ENCODE results near the gene GFPT1. TPM values are rescaled to one million over a fixed set of nuclear protein-coding genes. Genes with fewer than 3 reads are reported as not detected.
"Not testable (repeated sequence)": the region's sequence is repeated elsewhere in the genome, so short reads cannot be mapped to it uniquely, and the experiment has no call there.

Gene GFPT1
- total RNA-seq, 2 experiments from 2014 or later: 21.7 to 22.8 TPM

- H3K27ac Mint-ChIP-seq: no peak overlapping the region
- peaks cover 33% of the 10 kb centered on the region for H3K4me1 Mint-ChIP-seq
- no peaks in the 10 kb centered on the region for H3K9me3 Mint-ChIP-seq (ENCODE audit: low read depth)
- no peak for DNase-seq
- no peak for ATAC-seq
- no peak overlapping the region for H3K4me3 Mint-ChIP-seq
- H3K27me3 Mint-ChIP-seq: no peaks in the 10 kb centered on the region
- CTCF ChIA-PET: interaction anchor here (1.0 to 1.5 kb wide), 4 partner anchors 9 to 335 kb away, joined by 3 to 4 read pairs (median 3); partner anchors contain the start of gene NFU1
- H3K36me3 Mint-ChIP-seq: peaks cover 8% of the 10 kb centered on the region
These were observed 6.7 kb downstream of the GFPT1 start for GRCh38 chr2:69380072-69380917.

DNA sequence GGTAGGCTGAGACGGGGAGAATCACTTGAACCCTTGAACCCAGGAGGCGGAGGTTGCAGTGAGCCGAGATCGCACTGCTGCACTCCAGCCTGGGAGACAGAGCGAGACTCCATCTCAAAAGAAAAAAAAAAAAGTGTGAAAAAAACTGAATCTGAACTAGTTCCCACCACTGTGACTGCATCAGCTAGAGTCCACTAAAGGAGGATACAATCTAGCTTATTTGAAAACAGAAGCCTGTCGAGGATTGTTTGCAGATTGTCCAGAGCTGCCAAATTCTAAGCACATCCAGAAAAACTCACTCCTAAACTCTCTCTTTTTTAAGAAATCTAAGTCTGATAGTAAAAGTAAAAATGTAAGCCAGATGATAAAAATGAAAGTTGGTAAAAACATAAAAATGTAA, 10.6 kb downstream of the GFPT1 start:
- H3K9me3 Mint-ChIP-seq (ENCODE audit: low read depth): no peaks in the 10 kb centered on the region
- no peaks in the 10 kb centered on the region for H3K27me3 Mint-ChIP-seq
- DNase-seq (no peak), ATAC-seq (no peak)
- H3K4me1 Mint-ChIP-seq: peaks cover 15% of the 10 kb centered on the region
- CTCF ChIA-PET: interaction anchor here (0.7 to 2.9 kb wide), 13 partner anchors 9 to 440 kb away, joined by 3 to 20 read pairs (median 5); partner anchors contain the start of gene NFU1
- peaks cover 7% of the 10 kb centered on the region for H3K36me3 Mint-ChIP-seq
- no peak overlapping the region for H3K27ac Mint-ChIP-seq
- H3K4me3 Mint-ChIP-seq: no peak overlapping the region

GRCh38 chr2:69375494-69376353, 11.3 kb downstream of the GFPT1 start:
- no peak for DNase-seq
- H3K4me3 Mint-ChIP-seq: no peak overlapping the region
- peak; percentile 86 for ATAC-seq
- no peaks in the 10 kb centered on the region for H3K9me3 Mint-ChIP-seq (ENCODE audit: low read depth)
- peaks cover 8% of the 10 kb centered on the region for H3K36me3 Mint-ChIP-seq
- H3K27me3 Mint-ChIP-seq: no peaks in the 10 kb centered on the region
- no peak overlapping the region for H3K27ac Mint-ChIP-seq
- H3K4me1 Mint-ChIP-seq: peaks cover 12% of the 10 kb centered on the region
- CTCF ChIA-PET: interaction anchor here (0.7 to 2.9 kb wide), 24 partner anchors 9 to 441 kb away, joined by 3 to 20 read pairs (median 3); partner anchors contain the start of gene NFU1

DNA sequence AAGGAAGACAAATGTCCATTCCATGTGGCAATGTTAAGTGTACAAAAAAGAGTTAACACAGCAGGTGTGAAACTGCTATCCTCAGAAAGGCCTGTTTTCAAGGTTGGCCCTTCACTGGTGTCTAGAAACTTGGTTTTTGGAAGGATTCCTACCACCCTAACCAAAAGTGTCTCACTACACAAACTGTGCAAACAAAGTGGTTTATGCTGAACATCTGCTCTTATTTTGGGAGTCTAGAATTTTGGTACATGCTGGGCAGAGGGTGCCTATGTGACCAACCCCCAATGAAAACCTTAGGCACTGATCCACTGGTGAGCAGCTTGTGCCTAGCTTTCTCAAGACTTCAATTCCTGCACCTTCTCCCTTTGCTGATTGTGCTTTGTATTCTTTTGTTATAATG, 14.3 kb downstream of the GFPT1 start:
- CTCF ChIA-PET: no interaction called here
- no peak for DNase-seq
- no peak for ATAC-seq
- Mint-ChIP-seq H3K4me3 (no peak overlapping the region), H3K4me1 (peaks cover 8% of the 10 kb centered on the region), H3K36me3 (peaks cover 27% of the 10 kb centered on the region), H3K9me3 (ENCODE audit: low read depth) (no peaks in the 10 kb centered on the region), H3K27me3 (no peaks in the 10 kb centered on the region), H3K27ac (no peak overlapping the region)

- CTCF ChIA-PET: interaction anchor here (1.0 to 1.4 kb wide), 2 partner anchors 16 to 355 kb away, joined by 3 read pairs; no protein-coding TSS in a partner anchor
- Mint-ChIP-seq H3K9me3 (ENCODE audit: low read depth) (no peaks in the 10 kb centered on the region), H3K4me1 (no peaks in the 10 kb centered on the region), H3K27ac (no peak overlapping the region), H3K4me3 (no peak overlapping the region), H3K27me3 (no peaks in the 10 kb centered on the region), H3K36me3 (peaks cover 40% of the 10 kb centered on the region)
- DNase-seq (no peak), ATAC-seq (no peak)
These were observed 17.2 kb downstream of the GFPT1 start for GRCh38 chr2:69369802-69370201.

DNA sequence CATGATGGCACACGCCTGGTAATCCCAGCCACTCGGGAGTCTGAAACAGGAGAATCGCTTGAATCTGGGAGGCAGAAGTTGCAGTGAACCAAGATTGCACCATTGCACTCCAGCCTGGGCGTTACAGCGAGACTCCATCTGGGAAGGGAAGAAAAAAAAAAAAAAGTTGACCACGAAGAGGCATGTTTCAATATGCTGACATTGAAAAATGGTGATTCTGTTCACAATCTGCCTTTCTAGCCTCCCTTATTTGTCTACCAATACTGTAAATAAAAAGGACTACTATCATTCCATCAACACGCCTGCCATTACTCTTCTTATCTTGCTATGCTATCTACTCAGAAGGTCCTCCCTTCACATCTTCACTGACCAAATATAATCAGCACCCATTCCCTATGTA, 18.4 kb downstream of the GFPT1 start:
- no peak for DNase-seq
- Mint-ChIP-seq H3K4me1 (no peaks in the 10 kb centered on the region), H3K27ac (no peak overlapping the region), H3K4me3 (no peak overlapping the region), H3K36me3 (peaks cover 42% of the 10 kb centered on the region), H3K27me3 (no peaks in the 10 kb centered on the region), H3K9me3 (ENCODE audit: low read depth) (no peaks in the 10 kb centered on the region)
- no peak for ATAC-seq
- CTCF ChIA-PET: no interaction called here

DNA sequence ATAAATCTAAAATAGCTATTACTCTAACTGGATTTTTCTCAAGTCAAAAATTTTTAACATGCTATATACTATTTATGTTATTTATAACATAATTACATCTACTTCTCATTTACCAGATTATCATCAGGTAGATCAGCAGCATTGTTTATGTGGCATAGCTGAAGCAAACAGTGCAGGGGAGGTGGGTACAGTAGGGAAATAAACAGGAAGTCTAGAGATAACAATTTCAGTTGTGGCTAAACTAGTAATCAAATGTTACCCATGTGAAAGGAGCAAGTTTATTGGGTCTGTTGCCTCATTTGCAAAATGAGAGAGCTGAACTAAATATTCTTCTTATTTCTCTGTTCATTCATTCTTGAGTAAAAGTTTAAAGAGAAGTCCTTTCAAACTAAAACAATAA, 27.7 kb downstream of the GFPT1 start:
- H3K4me1 Mint-ChIP-seq: peaks cover 6% of the 10 kb centered on the region
- H3K9me3 Mint-ChIP-seq (ENCODE audit: low read depth): no peaks in the 10 kb centered on the region
- H3K27me3 Mint-ChIP-seq: no peaks in the 10 kb centered on the region
- CTCF ChIA-PET: no interaction called here
- peak overlapping the region; percentile 36 for H3K27ac Mint-ChIP-seq
- no peak for DNase-seq
- peaks cover 28% of the 10 kb centered on the region for H3K36me3 Mint-ChIP-seq
- no peak overlapping the region for H3K4me3 Mint-ChIP-seq
- no peak for ATAC-seq

- Mint-ChIP-seq H3K4me3 (no peak overlapping the region), H3K36me3 (peaks cover 31% of the 10 kb centered on the region), H3K4me1 (peaks cover 6% of the 10 kb centered on the region), H3K27me3 (no peaks in the 10 kb centered on the region), H3K9me3 (ENCODE audit: low read depth) (no peaks in the 10 kb centered on the region), H3K27ac (no peak overlapping the region)
- CTCF ChIA-PET: no interaction called here
- DNase-seq (no peak), ATAC-seq (no peak)
These were observed 28.1 kb downstream of the GFPT1 start for GRCh38 chr2:69358914-69359313.

DNA sequence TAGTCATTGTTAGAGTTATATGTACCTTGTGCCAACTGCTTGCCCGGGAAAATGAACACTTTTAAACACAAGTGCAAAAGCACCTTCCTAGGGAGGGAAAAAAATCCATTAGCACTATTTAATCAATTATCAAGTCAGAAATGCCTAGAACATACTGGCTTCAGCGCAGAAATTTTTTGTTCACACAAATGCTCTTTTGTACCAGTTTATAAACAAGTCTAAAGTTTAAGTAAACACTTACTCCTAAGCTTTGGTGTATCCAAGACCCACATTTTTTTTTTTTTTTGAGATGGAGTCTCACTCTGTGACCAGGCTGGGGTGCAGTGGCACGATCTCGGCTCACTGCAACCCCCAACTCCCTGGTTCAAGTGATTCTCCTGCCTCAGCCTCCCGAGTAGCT, 30.6 kb downstream of the GFPT1 start:
- H3K9me3 Mint-ChIP-seq (ENCODE audit: low read depth): no peaks in the 10 kb centered on the region
- peaks cover 28% of the 10 kb centered on the region for H3K36me3 Mint-ChIP-seq
- no peak overlapping the region for H3K27ac Mint-ChIP-seq
- H3K27me3 Mint-ChIP-seq: no peaks in the 10 kb centered on the region
- DNase-seq: no peak
- H3K4me3 Mint-ChIP-seq: no peak overlapping the region
- CTCF ChIA-PET: interaction anchor here (0.7 kb wide), 1 partner anchor 39 kb away, joined by 3 read pairs; no protein-coding TSS in a partner anchor
- ATAC-seq: no peak
- H3K4me1 Mint-ChIP-seq: peaks cover 6% of the 10 kb centered on the region

GRCh38 chr2:69354976-69355375, 32.1 kb downstream of the GFPT1 start:
- CTCF ChIA-PET; H3K27me3 Mint-ChIP-seq; DNase-seq; H3K27ac Mint-ChIP-seq; H3K4me1 Mint-ChIP-seq; H3K4me3 Mint-ChIP-seq; ATAC-seq; H3K9me3 Mint-ChIP-seq (ENCODE audit: low read depth): not testable (repeated sequence)
- H3K36me3 Mint-ChIP-seq: peaks cover 28% of the 10 kb centered on the region

DNA sequence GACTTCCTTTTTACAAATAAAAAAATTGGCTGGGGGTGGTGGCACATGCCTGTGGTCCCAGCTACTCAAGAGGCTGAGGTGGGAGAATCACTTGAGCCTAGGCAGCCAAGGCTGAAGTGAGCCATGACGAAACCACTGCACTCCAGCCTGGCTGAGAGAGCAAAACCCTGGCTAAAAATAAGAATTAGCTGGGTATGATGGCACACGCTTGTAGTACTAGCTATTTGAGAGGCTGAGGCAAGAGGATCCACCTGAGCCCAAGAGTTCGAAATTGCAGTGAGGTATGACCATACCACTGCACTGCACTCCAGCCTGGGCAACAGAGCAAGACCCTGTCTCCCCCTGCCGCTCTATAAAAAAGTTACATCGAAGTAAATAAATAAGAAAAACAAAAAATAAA, 33.7 kb downstream of the GFPT1 start:
- no peaks in the 10 kb centered on the region for H3K27me3 Mint-ChIP-seq
- ATAC-seq (no peak), DNase-seq (no peak)
- CTCF ChIA-PET: no interaction called here
- no peaks in the 10 kb centered on the region for H3K4me1 Mint-ChIP-seq
- peaks cover 37% of the 10 kb centered on the region for H3K36me3 Mint-ChIP-seq
- no peak overlapping the region for H3K4me3 Mint-ChIP-seq
- no peaks in the 10 kb centered on the region for H3K9me3 Mint-ChIP-seq (ENCODE audit: low read depth)
- no peak overlapping the region for H3K27ac Mint-ChIP-seq

- DNase-seq (no peak), ATAC-seq (no peak)
- Mint-ChIP-seq H3K4me3 (no peak overlapping the region), H3K9me3 (ENCODE audit: low read depth) (no peaks in the 10 kb centered on the region), H3K36me3 (peaks cover 40% of the 10 kb centered on the region), H3K4me1 (peaks cover 7% of the 10 kb centered on the region), H3K27ac (no peak overlapping the region), H3K27me3 (no peaks in the 10 kb centered on the region)
- CTCF ChIA-PET: interaction anchor here (1.5 kb wide), 1 partner anchor 27 kb away, joined by 4 read pairs; no protein-coding TSS in a partner anchor
These were observed 38.2 kb downstream of the GFPT1 start for GRCh38 chr2:69348781-69349180.

DNA sequence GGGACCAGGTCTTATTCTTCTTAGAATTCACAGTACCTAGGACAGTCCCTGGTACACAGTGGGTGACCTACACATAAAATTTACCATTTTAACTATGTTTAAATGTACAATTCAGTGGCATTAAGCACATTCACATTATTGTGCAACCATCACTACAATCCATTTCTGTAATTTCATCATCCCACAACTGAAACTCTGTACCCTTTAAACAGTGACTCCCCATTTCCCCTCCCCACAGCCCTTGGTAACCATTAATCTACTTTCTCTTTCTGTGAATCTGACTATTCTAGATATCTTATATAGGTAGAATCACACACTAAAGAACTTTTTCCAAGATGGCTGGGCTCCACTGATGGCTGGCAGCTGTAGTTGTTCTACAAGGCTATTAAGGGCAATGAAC, 41.6 kb downstream of the GFPT1 start:
- ATAC-seq (peak; percentile 33), DNase-seq (no peak)
- Mint-ChIP-seq H3K27me3 (no peaks in the 10 kb centered on the region), H3K4me1 (peaks cover 7% of the 10 kb centered on the region), H3K9me3 (ENCODE audit: low read depth) (no peaks in the 10 kb centered on the region), H3K4me3 (no peak overlapping the region), H3K36me3 (peaks cover 58% of the 10 kb centered on the region), H3K27ac (no peak overlapping the region)
- CTCF ChIA-PET: no interaction called here

Data from activated CD8-positive, alpha-beta memory T cell treated with anti-CD3 and anti-CD28 coated beads, Interleukin-2, amount 10 ng/mL, durations not matched to agents 7 days and 5 days (primary cell).